Testis (tissue), 2 donors: ENCODE measurements around the gene CTDSPL.

Experiments
- POLR2A ChIP-seq: fragments of 450-650 bp; IDR thresholded peaks from one replicate; pipeline ENCODE4 v1.6.1; 2017; ENCODE audit warnings: antibody characterized with exemption, mild to moderate bottlenecking, moderate library complexity
- TF ChIP-seq, protein P1 (sequence below), 3 experiments: fragments of 450-650 bp in 2 of 3; fragments of 200-600 bp in 1 of 3; sonication (generic) in 1 of 3; IDR thresholded peaks; one replicate each; pipeline ENCODE4 v1.5.1; 2016 to 2019; ENCODE audit warnings: antibody characterized with exemption in 3 of 3, mild to moderate bottlenecking in 2 of 3, moderate library complexity in 1 of 3

DNA sequence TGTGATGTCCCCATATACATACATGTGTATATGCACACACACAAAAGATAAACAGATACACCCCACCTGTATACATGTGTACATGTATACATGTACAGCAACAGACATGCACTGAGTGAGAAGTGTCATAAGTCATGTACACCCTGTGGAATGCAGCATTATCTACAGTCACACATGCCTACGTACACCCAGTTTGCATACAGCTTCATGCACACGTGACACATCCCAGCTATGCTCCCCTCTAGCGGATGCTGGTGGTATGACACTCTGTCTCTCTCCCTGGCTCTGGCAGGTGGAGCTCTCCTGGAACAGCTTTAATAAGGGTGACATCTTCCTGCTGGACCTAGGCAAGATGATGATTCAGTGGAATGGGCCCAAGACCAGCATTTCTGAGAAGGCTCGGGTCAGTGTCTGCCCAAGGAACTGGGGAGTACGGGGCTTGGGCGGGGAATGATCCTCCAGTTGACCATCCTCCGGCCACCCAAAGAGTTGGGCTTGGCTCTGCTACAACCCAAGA is 135.2 kb downstream of the CTDSPL start:
- TF ChIP-seq, protein P1, sequence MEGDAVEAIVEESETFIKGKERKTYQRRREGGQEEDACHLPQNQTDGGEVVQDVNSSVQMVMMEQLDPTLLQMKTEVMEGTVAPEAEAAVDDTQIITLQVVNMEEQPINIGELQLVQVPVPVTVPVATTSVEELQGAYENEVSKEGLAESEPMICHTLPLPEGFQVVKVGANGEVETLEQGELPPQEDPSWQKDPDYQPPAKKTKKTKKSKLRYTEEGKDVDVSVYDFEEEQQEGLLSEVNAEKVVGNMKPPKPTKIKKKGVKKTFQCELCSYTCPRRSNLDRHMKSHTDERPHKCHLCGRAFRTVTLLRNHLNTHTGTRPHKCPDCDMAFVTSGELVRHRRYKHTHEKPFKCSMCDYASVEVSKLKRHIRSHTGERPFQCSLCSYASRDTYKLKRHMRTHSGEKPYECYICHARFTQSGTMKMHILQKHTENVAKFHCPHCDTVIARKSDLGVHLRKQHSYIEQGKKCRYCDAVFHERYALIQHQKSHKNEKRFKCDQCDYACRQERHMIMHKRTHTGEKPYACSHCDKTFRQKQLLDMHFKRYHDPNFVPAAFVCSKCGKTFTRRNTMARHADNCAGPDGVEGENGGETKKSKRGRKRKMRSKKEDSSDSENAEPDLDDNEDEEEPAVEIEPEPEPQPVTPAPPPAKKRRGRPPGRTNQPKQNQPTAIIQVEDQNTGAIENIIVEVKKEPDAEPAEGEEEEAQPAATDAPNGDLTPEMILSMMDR (IDR thresholded peaks at IDR 0.05), result peak; percentile 90 to 94 (median 93)
- TF ChIP-seq POLR2A, result no peak
